PFSK-1 (cell line): ENCODE data around the gene LNX1.

Source experiments
- FOXP2 ChIP-seq: optimal IDR thresholded peaks from 2 replicates; pipeline ENCODE3; 2011; ENCODE audit warnings: borderline replicate concordance, control low read depth, inconsistent platforms; ENCODE audit not compliant: insufficient read depth; ENCODE audit errors: extremely low read length, extremely low read depth
- POLR2AphosphoS5 ChIP-seq: IDR thresholded peaks from 2 replicates; pipeline ENCODE4 v1.6.1; 2012; ENCODE audit warnings: low read depth, mild to moderate bottlenecking, control low read depth, low read length, moderate library complexity
- SIN3A ChIP-seq: IDR thresholded peaks from 2 replicates; pipeline ENCODE4 v1.6.1; 2012; ENCODE audit warnings: mild to moderate bottlenecking, low read length, moderate library complexity, borderline replicate concordance; ENCODE audit not compliant: insufficient read depth
- TAF1 ChIP-seq: IDR thresholded peaks from 2 replicates; pipeline ENCODE4 v1.6.1; 2012; ENCODE audit warnings: low read length, control low read depth, borderline replicate concordance; ENCODE audit not compliant: insufficient read depth
- TF ChIP-seq, protein P1 (sequence below), 2 experiments: IDR thresholded peaks; 2 replicates each; pipeline versions ENCODE4 v1.6.1 to v1.8.0; 2011 to 2012; ENCODE audit warnings: low read depth in 2 of 2, low read length in 2 of 2, control low read depth in 1 of 2, inconsistent platforms in 1 of 2, mild to moderate bottlenecking in 1 of 2, moderate library complexity in 1 of 2; ENCODE audit not compliant: insufficient read depth in 1 of 2

LNX1 gene

GRCh38 chr4:53422367-53422766 is 168.9 kb downstream of the LNX1 start:
- TF ChIP-seq POLR2AphosphoS5 (no peak), TAF1 (no peak), SIN3A (no peak), FOXP2 (no peak)
- TF ChIP-seq, protein P1, sequence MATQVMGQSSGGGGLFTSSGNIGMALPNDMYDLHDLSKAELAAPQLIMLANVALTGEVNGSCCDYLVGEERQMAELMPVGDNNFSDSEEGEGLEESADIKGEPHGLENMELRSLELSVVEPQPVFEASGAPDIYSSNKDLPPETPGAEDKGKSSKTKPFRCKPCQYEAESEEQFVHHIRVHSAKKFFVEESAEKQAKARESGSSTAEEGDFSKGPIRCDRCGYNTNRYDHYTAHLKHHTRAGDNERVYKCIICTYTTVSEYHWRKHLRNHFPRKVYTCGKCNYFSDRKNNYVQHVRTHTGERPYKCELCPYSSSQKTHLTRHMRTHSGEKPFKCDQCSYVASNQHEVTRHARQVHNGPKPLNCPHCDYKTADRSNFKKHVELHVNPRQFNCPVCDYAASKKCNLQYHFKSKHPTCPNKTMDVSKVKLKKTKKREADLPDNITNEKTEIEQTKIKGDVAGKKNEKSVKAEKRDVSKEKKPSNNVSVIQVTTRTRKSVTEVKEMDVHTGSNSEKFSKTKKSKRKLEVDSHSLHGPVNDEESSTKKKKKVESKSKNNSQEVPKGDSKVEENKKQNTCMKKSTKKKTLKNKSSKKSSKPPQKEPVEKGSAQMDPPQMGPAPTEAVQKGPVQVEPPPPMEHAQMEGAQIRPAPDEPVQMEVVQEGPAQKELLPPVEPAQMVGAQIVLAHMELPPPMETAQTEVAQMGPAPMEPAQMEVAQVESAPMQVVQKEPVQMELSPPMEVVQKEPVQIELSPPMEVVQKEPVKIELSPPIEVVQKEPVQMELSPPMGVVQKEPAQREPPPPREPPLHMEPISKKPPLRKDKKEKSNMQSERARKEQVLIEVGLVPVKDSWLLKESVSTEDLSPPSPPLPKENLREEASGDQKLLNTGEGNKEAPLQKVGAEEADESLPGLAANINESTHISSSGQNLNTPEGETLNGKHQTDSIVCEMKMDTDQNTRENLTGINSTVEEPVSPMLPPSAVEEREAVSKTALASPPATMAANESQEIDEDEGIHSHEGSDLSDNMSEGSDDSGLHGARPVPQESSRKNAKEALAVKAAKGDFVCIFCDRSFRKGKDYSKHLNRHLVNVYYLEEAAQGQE (IDR thresholded peaks at IDR 0.05; ENCODE audit: insufficient read depth in 1 of 2, low read depth in 2 of 2, low read length in 2 of 2), result no peak

- no peak for TF ChIP-seq FOXP2
- TF ChIP-seq POLR2AphosphoS5, result no peak
Observed at GRCh38 chr4:53421791-53422190, 169.5 kb downstream of the LNX1 start.

DNA sequence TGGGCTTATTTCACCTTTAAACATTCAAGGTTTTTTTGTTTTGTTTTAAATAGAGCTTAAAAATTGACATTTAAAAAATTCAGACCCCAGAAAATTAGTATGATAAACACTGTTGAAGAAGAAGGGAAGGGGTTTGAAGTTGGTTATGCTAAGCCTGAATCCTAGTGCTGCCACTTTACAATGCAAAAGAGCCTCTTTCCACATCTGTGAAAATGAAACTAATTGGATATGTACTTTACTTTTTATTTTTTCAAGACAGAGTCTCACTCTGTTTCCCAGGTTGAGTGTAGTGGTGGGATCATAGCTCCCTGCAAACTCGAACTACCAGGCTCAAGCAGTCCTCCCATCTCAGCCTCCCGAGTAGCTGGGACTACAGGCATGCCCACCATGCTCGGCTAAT is 172.1 kb downstream of the LNX1 start:
- TF ChIP-seq TAF1 (no peak), SIN3A (no peak), POLR2AphosphoS5 (no peak), FOXP2 (no peak)
- TF ChIP-seq, protein P1 (IDR thresholded peaks at IDR 0.05; ENCODE audit: insufficient read depth in 1 of 2, low read depth in 2 of 2, low read length in 2 of 2), result no peak
